ENCODE measurements around the gene FOXN3.

FOXN3 gene

GRCh38 chr14:89371585-89372511 is 45.2 kb downstream of the FOXN3 start:
- H3K27ac ChIP-seq = no peak overlapping the region
- no peak for TF ChIP-seq ZFX (IDR thresholded peaks at IDR 0.05; ENCODE audit: borderline replicate concordance)
- TF ChIP-seq, protein P1, sequence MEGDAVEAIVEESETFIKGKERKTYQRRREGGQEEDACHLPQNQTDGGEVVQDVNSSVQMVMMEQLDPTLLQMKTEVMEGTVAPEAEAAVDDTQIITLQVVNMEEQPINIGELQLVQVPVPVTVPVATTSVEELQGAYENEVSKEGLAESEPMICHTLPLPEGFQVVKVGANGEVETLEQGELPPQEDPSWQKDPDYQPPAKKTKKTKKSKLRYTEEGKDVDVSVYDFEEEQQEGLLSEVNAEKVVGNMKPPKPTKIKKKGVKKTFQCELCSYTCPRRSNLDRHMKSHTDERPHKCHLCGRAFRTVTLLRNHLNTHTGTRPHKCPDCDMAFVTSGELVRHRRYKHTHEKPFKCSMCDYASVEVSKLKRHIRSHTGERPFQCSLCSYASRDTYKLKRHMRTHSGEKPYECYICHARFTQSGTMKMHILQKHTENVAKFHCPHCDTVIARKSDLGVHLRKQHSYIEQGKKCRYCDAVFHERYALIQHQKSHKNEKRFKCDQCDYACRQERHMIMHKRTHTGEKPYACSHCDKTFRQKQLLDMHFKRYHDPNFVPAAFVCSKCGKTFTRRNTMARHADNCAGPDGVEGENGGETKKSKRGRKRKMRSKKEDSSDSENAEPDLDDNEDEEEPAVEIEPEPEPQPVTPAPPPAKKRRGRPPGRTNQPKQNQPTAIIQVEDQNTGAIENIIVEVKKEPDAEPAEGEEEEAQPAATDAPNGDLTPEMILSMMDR (IDR thresholded peaks at IDR 0.05) = no peak

DNA sequence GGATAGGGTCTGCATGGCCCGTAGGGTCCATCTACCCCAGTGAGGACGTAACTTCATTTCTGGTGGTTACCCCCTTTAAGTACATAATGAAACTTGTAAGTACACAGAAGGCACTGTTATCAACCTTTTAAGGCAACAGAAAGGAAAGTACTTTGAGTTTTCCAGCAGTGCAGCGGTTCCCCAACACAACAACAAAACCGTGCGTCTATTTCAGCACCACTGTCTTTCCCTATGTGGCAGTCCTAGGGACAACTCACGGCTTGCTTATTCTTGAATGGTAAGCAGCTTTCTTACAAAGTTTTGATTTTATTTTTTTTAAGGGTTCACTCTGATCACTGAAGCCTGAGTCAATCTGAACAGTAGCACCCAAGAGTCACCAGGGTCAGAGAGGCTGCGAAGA is 46.3 kb downstream of the FOXN3 start:
- no peak for TF ChIP-seq ZFX (IDR thresholded peaks at IDR 0.05; ENCODE audit: borderline replicate concordance)
- no peak overlapping the region for H3K27ac ChIP-seq

GRCh38 chr14:89370381-89370780 is 46.7 kb downstream of the FOXN3 start:
- H3K27ac ChIP-seq = no peak overlapping the region
- TF ChIP-seq ZFX (IDR thresholded peaks at IDR 0.05; ENCODE audit: borderline replicate concordance) = no peak
- TF ChIP-seq, protein P1 (IDR thresholded peaks at IDR 0.05) = no peak

DNA sequence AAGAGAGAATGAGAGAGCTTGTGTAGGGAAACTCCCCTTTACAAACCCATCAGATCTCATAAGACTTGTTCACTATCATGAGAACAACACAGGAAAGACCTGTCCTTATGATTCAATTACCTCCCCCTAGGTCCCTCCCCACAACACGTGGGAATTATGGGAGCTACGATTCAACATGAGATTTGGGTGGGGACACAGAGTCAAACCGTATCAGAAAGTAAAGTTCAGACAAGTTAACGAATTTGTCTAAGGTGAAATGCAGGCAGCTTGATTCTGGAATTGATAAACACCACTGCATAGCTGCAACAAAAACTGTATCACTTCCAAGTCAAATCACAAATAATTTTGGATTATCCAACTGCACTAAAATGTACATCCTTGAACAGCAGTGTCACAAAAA is 47.4 kb downstream of the FOXN3 start:
- no peak for TF ChIP-seq ZFX (IDR thresholded peaks at IDR 0.05; ENCODE audit: borderline replicate concordance)
- TF ChIP-seq, protein P1 (IDR thresholded peaks at IDR 0.05) = no peak
- no peak overlapping the region for H3K27ac ChIP-seq

- TF ChIP-seq, protein P1 (IDR thresholded peaks at IDR 0.05) = no peak
- no peak for TF ChIP-seq ZFX (IDR thresholded peaks at IDR 0.05; ENCODE audit: borderline replicate concordance)
- no peak overlapping the region for H3K27ac ChIP-seq
Observed at GRCh38 chr14:89368490-89369477, 48.2 kb downstream of the FOXN3 start.

DNA sequence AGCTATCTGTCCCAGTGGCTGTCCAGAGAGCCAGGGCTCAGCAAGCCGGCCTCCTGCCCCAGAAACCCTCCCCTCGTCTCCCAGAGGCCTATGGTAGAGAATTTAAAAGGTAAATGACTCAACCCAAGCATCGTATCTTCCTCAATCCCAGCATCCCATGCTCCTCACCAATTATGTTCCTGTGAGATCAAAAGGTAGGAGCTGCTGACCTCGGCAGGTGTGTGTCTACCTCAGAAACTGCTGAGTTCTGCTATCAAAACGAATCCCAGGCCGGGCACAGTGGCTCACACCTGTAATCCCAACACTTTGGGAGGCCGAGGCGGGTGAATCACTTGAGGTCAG is 49.3 kb downstream of the FOXN3 start:
- TF ChIP-seq ZFX (IDR thresholded peaks at IDR 0.05; ENCODE audit: borderline replicate concordance) = no peak
- TF ChIP-seq, protein P1 (IDR thresholded peaks at IDR 0.05) = no peak
- no peak overlapping the region for H3K27ac ChIP-seq

DNA sequence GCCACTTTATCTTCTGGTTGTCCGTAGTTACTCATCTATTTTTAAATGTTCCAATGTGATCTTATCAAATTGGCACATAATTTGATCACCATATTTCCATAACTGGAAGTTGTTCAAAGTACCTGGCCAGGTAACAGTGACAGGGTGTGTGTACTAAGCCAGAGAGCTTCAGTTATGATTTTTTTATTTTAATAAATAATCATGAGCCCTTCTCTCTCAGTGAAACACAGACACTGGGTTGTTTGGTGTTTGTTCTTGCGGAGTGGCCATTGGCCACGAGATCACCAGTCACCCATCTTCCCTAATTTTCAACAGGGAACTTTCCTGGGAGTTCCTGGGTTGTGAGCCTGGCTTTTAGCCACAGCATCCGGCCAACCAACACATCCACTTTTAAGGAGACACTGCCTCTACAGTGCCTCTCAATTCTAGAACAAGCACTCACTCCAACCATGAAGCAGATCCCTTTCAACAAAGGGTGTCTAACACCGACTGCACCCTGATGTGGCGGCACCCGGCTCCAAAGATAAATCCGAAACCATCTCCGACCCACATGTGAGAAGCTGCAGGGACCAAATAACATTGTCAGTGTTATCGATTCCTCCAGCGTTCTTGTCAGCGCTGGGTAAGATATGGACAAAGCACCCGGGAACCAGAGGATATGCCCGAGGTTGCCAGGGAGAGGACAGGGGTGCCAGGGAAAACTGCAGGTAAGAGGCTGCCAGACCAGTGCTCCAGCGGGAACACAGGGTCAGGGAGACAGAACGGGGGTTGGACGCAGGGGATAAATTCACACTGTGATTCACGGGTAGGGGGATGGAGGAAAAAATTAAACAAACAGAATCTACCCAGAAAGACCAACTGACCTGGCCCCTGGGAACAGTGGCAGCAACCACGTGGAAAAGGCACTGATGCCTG is 49.9 kb downstream of the FOXN3 start:
- H3K27ac ChIP-seq = no peak overlapping the region
- TF ChIP-seq, protein P1 (IDR thresholded peaks at IDR 0.05) = no peak
- no peak for TF ChIP-seq ZFX (IDR thresholded peaks at IDR 0.05; ENCODE audit: borderline replicate concordance)

Data from 22Rv1 (cell line).